GM21825 (cell line): ENCODE data around the gene CKMT1B.
"Not testable (repeated sequence)": the region's sequence is repeated elsewhere in the genome, so short reads cannot be mapped to it uniquely, and the experiment has no call there.

ENCODE experiments used
- ATAC-seq: cut with Tn5 transposase; IDR thresholded peaks from one replicate; pipeline ENCODE4 v1.9.1; 2021; ENCODE audit warnings: mild to moderate bottlenecking, moderate library complexity; ENCODE audit not compliant: unreplicated experiment

Gene CKMT1B

DNA sequence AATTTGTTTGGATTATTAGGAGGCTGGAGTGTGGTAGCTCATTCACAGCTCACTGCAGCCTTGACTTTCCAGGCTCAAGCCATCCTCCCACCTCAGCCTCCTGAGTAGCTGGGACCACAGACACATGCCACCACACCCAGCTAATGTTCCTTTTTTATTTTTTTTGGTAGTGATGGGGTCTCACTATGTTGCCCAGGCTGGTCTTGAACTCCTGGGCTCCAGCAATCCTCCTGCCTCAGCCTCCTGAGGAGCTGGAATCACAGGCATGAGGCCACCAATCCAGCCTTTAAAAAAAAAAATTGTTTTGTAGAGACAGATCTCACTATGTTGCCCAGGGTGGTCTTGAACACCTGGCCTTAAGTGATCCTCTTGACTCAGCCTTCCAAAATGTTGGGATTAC is 33.1 kb downstream of the CKMT1B start:
- ATAC-seq: not testable (repeated sequence)

- ATAC-seq: not testable (repeated sequence)
These were observed 44.8 kb downstream of the CKMT1B start for GRCh38 chr15:43638464-43639204.
